ENCODE measurements around the gene ZNF638.
A peak's percentile ranks its signal among the peaks of the same experiment; 100 is the strongest.
"Not testable (repeated sequence)": the region's sequence is repeated elsewhere in the genome, so short reads cannot be mapped to it uniquely, and the experiment has no call there.

The ZNF638 gene

GRCh38 chr2:71426721-71427120 is 95.1 kb downstream of the ZNF638 start:
- Mint-ChIP-seq H3K27me3 (no peaks in the 10 kb centered on the region), H3K9me3 (no peaks in the 10 kb centered on the region), H3K4me3 (no peak overlapping the region), H3K27ac (peak overlapping the region in 1 of 2 donors; percentile 42), H3K36me3 (ENCODE audit: insufficient read depth) (peaks cover 65% of the 10 kb centered on the region), H3K4me1 (ENCODE audit: low read depth in 2 of 2) (peaks cover 4 to 5% of the 10 kb centered on the region in 2 donors)
- no peak for ATAC-seq (replicated peaks)
- DNase-seq = no peak

GRCh38 chr2:71428472-71429383 is 97.1 kb downstream of the ZNF638 start:
- no peaks in the 10 kb centered on the region for H3K27me3 Mint-ChIP-seq
- no peak for ATAC-seq (replicated peaks)
- peaks cover 69% of the 10 kb centered on the region for H3K36me3 Mint-ChIP-seq (ENCODE audit: insufficient read depth)
- DNase-seq = no peak
- H3K9me3 Mint-ChIP-seq = no peaks in the 10 kb centered on the region
- H3K27ac Mint-ChIP-seq = peak overlapping the region in 1 of 2 donors; percentile 69
- H3K4me1 Mint-ChIP-seq (ENCODE audit: low read depth in 2 of 2) = no peaks in the 10 kb centered on the region
- H3K4me3 Mint-ChIP-seq = no peak overlapping the region

GRCh38 chr2:71445142-71445541 is 113.6 kb downstream of the ZNF638 start:
- H3K4me1 Mint-ChIP-seq (ENCODE audit: low read depth in 2 of 2) = peaks cover 18 to 19% of the 10 kb centered on the region in 2 donors

GRCh38 chr2:71446505-71446904 is 114.9 kb downstream of the ZNF638 start:
- H3K9me3 Mint-ChIP-seq = no peaks in the 10 kb centered on the region
- ATAC-seq (replicated peaks) = no peak
- H3K4me3 Mint-ChIP-seq = no peak overlapping the region
- peaks cover under 1% of the 10 kb centered on the region for H3K36me3 Mint-ChIP-seq (ENCODE audit: insufficient read depth)
- no peak overlapping the region for H3K27ac Mint-ChIP-seq
- H3K4me1 Mint-ChIP-seq (ENCODE audit: low read depth in 2 of 2) = peaks cover 18 to 19% of the 10 kb centered on the region in 2 donors
- DNase-seq = no peak
- no peaks in the 10 kb centered on the region for H3K27me3 Mint-ChIP-seq

More at GRCh38 chr2:71445142-71445541, 113.6 kb downstream of the ZNF638 start:
- not testable (repeated sequence) for H3K9me3 Mint-ChIP-seq; H3K27me3 Mint-ChIP-seq; ATAC-seq (replicated peaks); H3K4me3 Mint-ChIP-seq; DNase-seq; H3K36me3 Mint-ChIP-seq (ENCODE audit: insufficient read depth); H3K27ac Mint-ChIP-seq

- Mint-ChIP-seq H3K9me3 (no peaks in the 10 kb centered on the region), H3K27me3 (peaks cover 2 to 20% of the 10 kb centered on the region in 2 donors), H3K36me3 (ENCODE audit: insufficient read depth) (no peaks in the 10 kb centered on the region), H3K27ac (peak overlapping the region; percentile 68 to 73), H3K4me1 (ENCODE audit: low read depth in 2 of 2) (peaks cover 25 to 31% of the 10 kb centered on the region in 2 donors), H3K4me3 (peak overlapping the region in 1 of 2 donors; percentile 56)
- DNase-seq (no peak), ATAC-seq (replicated peaks) (peak; percentile 81)
Measured at GRCh38 chr2:71449343-71449742, 117.8 kb downstream of the ZNF638 start.

- no peak overlapping the region for H3K27ac Mint-ChIP-seq
- peaks cover 25 to 43% of the 10 kb centered on the region in 2 donors for H3K27me3 Mint-ChIP-seq
- no peaks in the 10 kb centered on the region for H3K36me3 Mint-ChIP-seq (ENCODE audit: insufficient read depth)
- DNase-seq (no peak), ATAC-seq (replicated peaks) (no peak)
- no peak overlapping the region for H3K4me3 Mint-ChIP-seq
- H3K9me3 Mint-ChIP-seq = no peaks in the 10 kb centered on the region
- H3K4me1 Mint-ChIP-seq (ENCODE audit: low read depth in 2 of 2) = peaks cover 33 to 37% of the 10 kb centered on the region in 2 donors
Measured at GRCh38 chr2:71451705-71452104, 120.1 kb downstream of the ZNF638 start.

- Mint-ChIP-seq H3K27me3 (peaks cover 26 to 48% of the 10 kb centered on the region in 2 donors), H3K27ac (peak overlapping the region in 1 of 2 donors; percentile 35), H3K9me3 (no peaks in the 10 kb centered on the region), H3K4me3 (peak overlapping the region; percentile 75), H3K4me1 (ENCODE audit: low read depth in 2 of 2) (peaks cover 35 to 37% of the 10 kb centered on the region in 2 donors), H3K36me3 (ENCODE audit: insufficient read depth) (no peaks in the 10 kb centered on the region)
- DNase-seq = no peak
- ATAC-seq (replicated peaks) = peak; percentile 38
Measured at GRCh38 chr2:71452565-71452964, 121.0 kb downstream of the ZNF638 start.

GRCh38 chr2:71453404-71454220 is 122.0 kb downstream of the ZNF638 start, which contains the start of gene DYSF:
DYSF (plus strand) TSS chr2:71453561.
- Mint-ChIP-seq H3K36me3 (ENCODE audit: insufficient read depth) (no peaks in the 10 kb centered on the region), H3K4me1 (ENCODE audit: low read depth in 2 of 2) (peaks cover 30 to 32% of the 10 kb centered on the region in 2 donors), H3K9me3 (no peaks in the 10 kb centered on the region), H3K4me3 (peak within 1 kb of the TSS; percentile 75), H3K27me3 (peaks cover 26 to 57% of the 10 kb centered on the region in 2 donors), H3K27ac (peak within 1 kb of the TSS in 1 of 2 donors; percentile 35)
- DNase-seq (no peak), ATAC-seq (replicated peaks) (peak; percentile 26)

GRCh38 chr2:71454221-71455010 is 122.8 kb downstream of the ZNF638 start:
- Mint-ChIP-seq H3K9me3 (no peaks in the 10 kb centered on the region), H3K4me3 (peak overlapping the region; percentile 43 to 75), H3K27ac (no peak overlapping the region), H3K4me1 (ENCODE audit: low read depth in 2 of 2) (peaks cover 22 to 24% of the 10 kb centered on the region in 2 donors), H3K36me3 (ENCODE audit: insufficient read depth) (no peaks in the 10 kb centered on the region), H3K27me3 (peaks cover 26 to 64% of the 10 kb centered on the region in 2 donors)
- no peak for DNase-seq
- ATAC-seq (replicated peaks) = no peak

GRCh38 chr2:71455011-71455740 is 123.6 kb downstream of the ZNF638 start:
- no peaks in the 10 kb centered on the region for H3K9me3 Mint-ChIP-seq
- H3K27me3 Mint-ChIP-seq = peaks cover 26 to 64% of the 10 kb centered on the region in 2 donors
- H3K4me3 Mint-ChIP-seq = peak overlapping the region; percentile 52 to 75
- ATAC-seq (replicated peaks) = no peak
- no peaks in the 10 kb centered on the region for H3K36me3 Mint-ChIP-seq (ENCODE audit: insufficient read depth)
- no peak overlapping the region for H3K27ac Mint-ChIP-seq
- H3K4me1 Mint-ChIP-seq (ENCODE audit: low read depth in 2 of 2) = peaks cover 17 to 18% of the 10 kb centered on the region in 2 donors
- no peak for DNase-seq

GRCh38 chr2:71455741-71456569 is 124.4 kb downstream of the ZNF638 start:
- Mint-ChIP-seq H3K9me3 (no peaks in the 10 kb centered on the region), H3K4me3 (peak overlapping the region; percentile 36 to 52), H3K36me3 (ENCODE audit: insufficient read depth) (no peaks in the 10 kb centered on the region), H3K4me1 (ENCODE audit: low read depth in 2 of 2) (peaks cover 17 to 18% of the 10 kb centered on the region in 2 donors), H3K27ac (no peak overlapping the region), H3K27me3 (peaks cover 26 to 66% of the 10 kb centered on the region in 2 donors)
- ATAC-seq (replicated peaks) (no peak), DNase-seq (no peak)
